ENCODE measurements around the gene SPINK8.

SPINK8 gene

GRCh38 chr3:48287034-48287433 is 46.4 kb downstream of the SPINK8 start (continued):
- TF ChIP-seq CSRNP3 (CRISPR knock-in tag; IDR thresholded peaks at IDR 0.05), result no peak

- TF ChIP-seq ISL1 (CRISPR knock-in tag; IDR thresholded peaks at IDR 0.05) (no peak), ZC3H10 (CRISPR knock-in tag; IDR thresholded peaks at IDR 0.05) (no peak), ESRRG (CRISPR knock-in tag; IDR thresholded peaks at IDR 0.05) (no peak), OSR1 (CRISPR knock-in tag; IDR thresholded peaks at IDR 0.05) (no peak), ZNF70 (CRISPR knock-in tag; IDR thresholded peaks at IDR 0.05) (no peak), BACH2 (CRISPR knock-in tag; IDR thresholded peaks at IDR 0.05; ENCODE audit: borderline replicate concordance) (no peak), TSHZ2 (CRISPR knock-in tag; IDR thresholded peaks at IDR 0.05) (no peak), RARB (CRISPR knock-in tag; IDR thresholded peaks at IDR 0.05) (no peak), PATZ1 (CRISPR knock-in tag; IDR thresholded peaks at IDR 0.05; ENCODE audit: borderline replicate concordance) (no peak), ZNF8 (CRISPR knock-in tag; IDR thresholded peaks at IDR 0.05) (no peak), CSDC2 (CRISPR knock-in tag; IDR thresholded peaks at IDR 0.05) (no peak), POU6F1 (CRISPR knock-in tag; IDR thresholded peaks at IDR 0.05; ENCODE audit: borderline replicate concordance, low read depth) (no peak), SNAI2 (CRISPR knock-in tag; IDR thresholded peaks at IDR 0.05) (no peak), GLIS3 (CRISPR knock-in tag; IDR thresholded peaks at IDR 0.05) (no peak), PPARA (CRISPR knock-in tag; IDR thresholded peaks at IDR 0.05; ENCODE audit: borderline replicate concordance) (no peak)
These were observed 47.2 kb downstream of the SPINK8 start for GRCh38 chr3:48286308-48286707.

GRCh38 chr3:48285675-48286074 is 47.8 kb downstream of the SPINK8 start:
- no peak for ATAC-seq
- no peak for TF ChIP-seq ZFP30 (CRISPR knock-in tag; IDR thresholded peaks at IDR 0.05)
- no peak for TF ChIP-seq ZNF8 (CRISPR knock-in tag; IDR thresholded peaks at IDR 0.05)
- TF ChIP-seq ZNF565 (CRISPR knock-in tag; conservative IDR thresholded peaks at IDR 0.05; ENCODE audit: low read depth), result no peak
- TF ChIP-seq ESRRG (CRISPR knock-in tag; IDR thresholded peaks at IDR 0.05), result no peak

More at GRCh38 chr3:48286308-48286707, 47.2 kb downstream of the SPINK8 start:
- ATAC-seq, result no peak

GRCh38 chr3:48285132-48285531 is 48.3 kb downstream of the SPINK8 start:
- TF ChIP-seq ZFP30 (CRISPR knock-in tag; IDR thresholded peaks at IDR 0.05) (no peak), POU6F1 (CRISPR knock-in tag; IDR thresholded peaks at IDR 0.05; ENCODE audit: borderline replicate concordance, low read depth) (no peak), BACH2 (CRISPR knock-in tag; IDR thresholded peaks at IDR 0.05; ENCODE audit: borderline replicate concordance) (no peak)
- ATAC-seq, result no peak; the same call in 2 of the 3 replicates
